ENCODE results near the gene FBRS. TPM values are rescaled to one million over a fixed set of nuclear protein-coding genes. Genes with fewer than 3 reads are reported as not detected.

Gene FBRS
- total and polyA plus RNA-seq, 2 of the 13 experiments (the other 11 are each of a cell fraction or from before 2014, with no cell fraction given) = 13.7 to 16.2 TPM

GRCh38 chr16:30698139-30698815, 40.0 kb downstream of the FBRS start (continued):
- TF ChIP-seq ZNF512B (CRISPR knock-in tag; IDR thresholded peaks at IDR 0.05; ENCODE audit: borderline replicate concordance) (no peak), SP2 (CRISPR knock-in tag; IDR thresholded peaks at IDR 0.05) (peak; percentile 52; the same call in 1 of the 2 replicates), CTCF (CRISPR knock-in tag; IDR thresholded peaks at IDR 0.05) (peak; percentile 48), KDM1A (CRISPR knock-in tag; IDR thresholded peaks at IDR 0.05) (no peak), STAG1 (CRISPR knock-in tag; IDR thresholded peaks at IDR 0.05) (0 out of 2 replicates have a peak, but pooled peaks have one; percentile 7), SP140L (CRISPR knock-in tag; IDR thresholded peaks at IDR 0.05; ENCODE audit: borderline replicate concordance) (no peak; the same call in 1 of the 2 replicates), ATF2 (CRISPR knock-in tag; IDR thresholded peaks at IDR 0.05) (peak; percentile 85; the same call in 1 of the 2 replicates), ZSCAN22 (CRISPR knock-in tag; IDR thresholded peaks at IDR 0.05) (0 out of 2 replicates have a peak, but pooled peaks have one; percentile 70), AGO1 (IDR thresholded peaks at IDR 0.05; ENCODE audit: low read depth, low read length, poor library complexity, severe bottlenecking) (peak; percentile 95), ZNF878 (CRISPR knock-in tag; IDR thresholded peaks at IDR 0.05) (peak; percentile 74; the same call in 1 of the 2 replicates), GTF2F1 (IDR thresholded peaks at IDR 0.05; ENCODE audit: low read length) (0 out of 2 replicates have a peak, but pooled peaks have one; percentile 75), ZC3H4 (CRISPR knock-in tag; IDR thresholded peaks at IDR 0.05; ENCODE audit: borderline replicate concordance) (peak; percentile 95), ZNF839 (CRISPR knock-in tag; IDR thresholded peaks at IDR 0.05; ENCODE audit: borderline replicate concordance) (0 out of 2 replicates have a peak, but pooled peaks have one; percentile 86), GMEB1 (CRISPR knock-in tag; IDR thresholded peaks at IDR 0.05; ENCODE audit: borderline replicate concordance) (peak; percentile 94), USF2 (IDR thresholded peaks at IDR 0.05; ENCODE audit: low read depth, low read length) (no peak), USF2 (CRISPR knock-in tag; IDR thresholded peaks at IDR 0.05; ENCODE audit: borderline replicate concordance) (peak; percentile 54; the same call in 1 of the 2 replicates), ZNF720 (CRISPR knock-in tag; IDR thresholded peaks at IDR 0.05) (0 out of 2 replicates have a peak, but pooled peaks have one; percentile 42), NFRKB (IDR thresholded peaks at IDR 0.05) (peak; percentile 100), ZNF589 (CRISPR knock-in tag; conservative IDR thresholded peaks at IDR 0.05) (peak; percentile 81; the same call in 1 of the 2 replicates)
